ENCODE results near the gene TMEM169. TPM values are rescaled to one million over a fixed set of nuclear protein-coding genes. Genes with fewer than 3 reads are reported as not detected.

TMEM169 gene
- total RNA-seq, 1 experiment from 2014 or later: 0.74 TPM

DNA sequence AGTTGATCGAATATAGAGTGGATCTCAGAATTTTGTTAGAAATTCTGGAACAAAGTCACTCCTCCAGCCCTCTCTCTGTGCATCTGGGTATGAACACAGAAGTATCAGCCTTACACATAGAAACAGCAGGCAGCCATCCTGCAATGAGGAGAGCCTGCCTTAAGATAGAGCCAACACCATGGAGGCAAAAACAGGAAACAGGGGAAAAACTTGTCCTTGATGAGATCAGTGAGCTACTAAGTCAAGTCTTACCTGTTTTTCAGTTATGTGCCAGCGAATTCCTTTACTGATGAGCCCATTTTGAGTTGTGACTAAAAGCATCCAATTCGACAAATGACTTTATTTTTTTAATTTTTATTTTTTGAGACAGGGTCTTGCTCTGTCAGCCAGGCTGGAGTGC, 41.8 kb upstream of the TMEM169 start:
- no TSS peak for BruUV-seq (replicated peaks)
- Histone ChIP-seq H3K4me3 (ENCODE audit: low read depth in 2 of 2, low read length in 2 of 2) (no peak overlapping the region), H3K9me3 (ENCODE audit: control insufficient read depth, insufficient read depth, low read depth, low read length) (no peaks in the 10 kb centered on the region), H3K27me3 (ENCODE audit: control insufficient read depth, insufficient read depth, low read length) (no peaks in the 10 kb centered on the region), H3K4me1 (ENCODE audit: control insufficient read depth, insufficient read depth, low read length) (no peaks in the 10 kb centered on the region), H3K36me3 (ENCODE audit: control insufficient read depth, insufficient read depth, low read length) (no peaks in the 10 kb centered on the region), H3K27ac (ENCODE audit: low read length) (no peak overlapping the region)
- ATAC-seq (no peak), DNase-seq (ENCODE audit: low read depth, low spot score) (no peak)
- in situ Hi-C loops (cut with HindIII; ENCODE audit: low pct_unique_long_range_greater_than_20kb, low sequenced_read_pairs) (no loop called here), intact Hi-C loops (cut with micrococcal nuclease; ENCODE audit: unreplicated experiment) (no loop called here)
- POLR2A ChIA-PET: no interaction called here
- CTCF ChIA-PET: no interaction called here
- no peak for TF ChIP-seq POLR2AphosphoS5 (IDR thresholded peaks at IDR 0.05; ENCODE audit: low read depth, low read length)

DNA sequence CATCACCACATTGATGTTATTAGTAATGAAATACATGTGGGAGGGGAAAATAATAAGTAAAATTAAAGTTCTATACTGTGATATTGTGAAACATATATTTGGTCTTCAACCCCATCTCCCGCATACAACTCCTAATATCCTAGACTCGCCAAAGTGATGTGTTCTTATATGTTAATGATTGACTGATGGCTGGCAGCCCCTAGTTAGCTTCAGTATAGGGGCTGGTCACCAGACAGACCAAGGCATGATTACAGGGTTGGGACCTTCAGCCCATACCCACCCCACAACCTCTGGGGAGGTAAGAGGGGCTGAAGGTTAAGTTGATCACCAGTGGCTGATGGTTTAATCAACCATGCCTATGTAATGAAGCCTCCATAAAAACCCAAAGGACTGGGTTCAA, 40.3 kb upstream of the TMEM169 start:
- in situ Hi-C loops (cut with HindIII; ENCODE audit: low pct_unique_long_range_greater_than_20kb, low sequenced_read_pairs): no loop called here
- intact Hi-C loops (cut with micrococcal nuclease; ENCODE audit: unreplicated experiment): no loop called here

DNA sequence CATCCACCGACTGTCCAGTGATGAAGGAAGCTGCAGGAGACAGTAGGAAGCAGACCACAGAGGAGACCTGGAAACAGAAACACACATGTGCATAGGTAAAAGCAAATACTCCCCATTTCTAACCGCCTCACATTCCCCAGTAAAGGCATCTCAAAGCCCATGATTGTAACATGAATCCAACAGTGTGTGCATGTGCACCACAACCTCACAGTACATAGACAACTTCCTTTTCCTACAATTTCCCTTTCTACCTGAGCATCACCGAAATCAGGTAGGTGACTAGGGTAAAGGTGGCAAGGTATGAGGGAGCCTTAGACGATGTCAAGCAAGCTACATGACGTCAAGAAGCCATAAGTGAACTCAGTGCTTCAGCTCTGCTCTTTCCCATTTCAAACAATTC, 37.8 kb upstream of the TMEM169 start:
- H3K4me1 ChIP-seq (ENCODE audit: control insufficient read depth, insufficient read depth, low read length): no peaks in the 10 kb centered on the region
- H3K9me3 ChIP-seq (ENCODE audit: control insufficient read depth, insufficient read depth, low read depth, low read length): no peaks in the 10 kb centered on the region
- H3K36me3 ChIP-seq (ENCODE audit: control insufficient read depth, insufficient read depth, low read length): no peaks in the 10 kb centered on the region
- no peaks in the 10 kb centered on the region for H3K27me3 ChIP-seq (ENCODE audit: control insufficient read depth, insufficient read depth, low read length)
- ChIA-PET CTCF (no interaction called here), POLR2A (no interaction called here)
- intact Hi-C loops (cut with micrococcal nuclease; ENCODE audit: unreplicated experiment) (no loop called here), in situ Hi-C loops (cut with HindIII; ENCODE audit: low pct_unique_long_range_greater_than_20kb, low sequenced_read_pairs) (no loop called here)
- no peak overlapping the region for H3K4me3 ChIP-seq (ENCODE audit: low read depth in 2 of 2, low read length in 2 of 2)
- ATAC-seq (no peak), DNase-seq (ENCODE audit: low read depth, low spot score) (no peak)
- TF ChIP-seq SIN3A (IDR thresholded peaks at IDR 0.05; ENCODE audit: borderline replicate concordance, insufficient read depth, low read depth, low read length) (no peak), TCF7L2 (IDR thresholded peaks at IDR 0.05; ENCODE audit: low read depth, low read length) (no peak), POLR2AphosphoS5 (IDR thresholded peaks at IDR 0.05; ENCODE audit: low read depth, low read length) (no peak)
- TF ChIP-seq, protein P1, sequence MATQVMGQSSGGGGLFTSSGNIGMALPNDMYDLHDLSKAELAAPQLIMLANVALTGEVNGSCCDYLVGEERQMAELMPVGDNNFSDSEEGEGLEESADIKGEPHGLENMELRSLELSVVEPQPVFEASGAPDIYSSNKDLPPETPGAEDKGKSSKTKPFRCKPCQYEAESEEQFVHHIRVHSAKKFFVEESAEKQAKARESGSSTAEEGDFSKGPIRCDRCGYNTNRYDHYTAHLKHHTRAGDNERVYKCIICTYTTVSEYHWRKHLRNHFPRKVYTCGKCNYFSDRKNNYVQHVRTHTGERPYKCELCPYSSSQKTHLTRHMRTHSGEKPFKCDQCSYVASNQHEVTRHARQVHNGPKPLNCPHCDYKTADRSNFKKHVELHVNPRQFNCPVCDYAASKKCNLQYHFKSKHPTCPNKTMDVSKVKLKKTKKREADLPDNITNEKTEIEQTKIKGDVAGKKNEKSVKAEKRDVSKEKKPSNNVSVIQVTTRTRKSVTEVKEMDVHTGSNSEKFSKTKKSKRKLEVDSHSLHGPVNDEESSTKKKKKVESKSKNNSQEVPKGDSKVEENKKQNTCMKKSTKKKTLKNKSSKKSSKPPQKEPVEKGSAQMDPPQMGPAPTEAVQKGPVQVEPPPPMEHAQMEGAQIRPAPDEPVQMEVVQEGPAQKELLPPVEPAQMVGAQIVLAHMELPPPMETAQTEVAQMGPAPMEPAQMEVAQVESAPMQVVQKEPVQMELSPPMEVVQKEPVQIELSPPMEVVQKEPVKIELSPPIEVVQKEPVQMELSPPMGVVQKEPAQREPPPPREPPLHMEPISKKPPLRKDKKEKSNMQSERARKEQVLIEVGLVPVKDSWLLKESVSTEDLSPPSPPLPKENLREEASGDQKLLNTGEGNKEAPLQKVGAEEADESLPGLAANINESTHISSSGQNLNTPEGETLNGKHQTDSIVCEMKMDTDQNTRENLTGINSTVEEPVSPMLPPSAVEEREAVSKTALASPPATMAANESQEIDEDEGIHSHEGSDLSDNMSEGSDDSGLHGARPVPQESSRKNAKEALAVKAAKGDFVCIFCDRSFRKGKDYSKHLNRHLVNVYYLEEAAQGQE (IDR thresholded peaks at IDR 0.05; ENCODE audit: insufficient read depth in 1 of 2, low read depth in 2 of 2, low read length in 1 of 2): no peak
- TF ChIP-seq, protein P2, sequence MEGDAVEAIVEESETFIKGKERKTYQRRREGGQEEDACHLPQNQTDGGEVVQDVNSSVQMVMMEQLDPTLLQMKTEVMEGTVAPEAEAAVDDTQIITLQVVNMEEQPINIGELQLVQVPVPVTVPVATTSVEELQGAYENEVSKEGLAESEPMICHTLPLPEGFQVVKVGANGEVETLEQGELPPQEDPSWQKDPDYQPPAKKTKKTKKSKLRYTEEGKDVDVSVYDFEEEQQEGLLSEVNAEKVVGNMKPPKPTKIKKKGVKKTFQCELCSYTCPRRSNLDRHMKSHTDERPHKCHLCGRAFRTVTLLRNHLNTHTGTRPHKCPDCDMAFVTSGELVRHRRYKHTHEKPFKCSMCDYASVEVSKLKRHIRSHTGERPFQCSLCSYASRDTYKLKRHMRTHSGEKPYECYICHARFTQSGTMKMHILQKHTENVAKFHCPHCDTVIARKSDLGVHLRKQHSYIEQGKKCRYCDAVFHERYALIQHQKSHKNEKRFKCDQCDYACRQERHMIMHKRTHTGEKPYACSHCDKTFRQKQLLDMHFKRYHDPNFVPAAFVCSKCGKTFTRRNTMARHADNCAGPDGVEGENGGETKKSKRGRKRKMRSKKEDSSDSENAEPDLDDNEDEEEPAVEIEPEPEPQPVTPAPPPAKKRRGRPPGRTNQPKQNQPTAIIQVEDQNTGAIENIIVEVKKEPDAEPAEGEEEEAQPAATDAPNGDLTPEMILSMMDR (IDR thresholded peaks at IDR 0.05): no peak
- no TSS peak for BruUV-seq (replicated peaks)
- no peak overlapping the region for H3K27ac ChIP-seq (ENCODE audit: low read length)

More for the DNA sequence above, 40.3 kb upstream of the TMEM169 start:
- BruUV-seq (replicated peaks): no TSS peak
- no peaks in the 10 kb centered on the region for H3K9me3 ChIP-seq (ENCODE audit: control insufficient read depth, insufficient read depth, low read depth, low read length)
- ATAC-seq (no peak), DNase-seq (ENCODE audit: low read depth, low spot score) (no peak)
- H3K27ac ChIP-seq (ENCODE audit: low read length): no peak overlapping the region
- H3K4me1 ChIP-seq (ENCODE audit: control insufficient read depth, insufficient read depth, low read length): no peaks in the 10 kb centered on the region
- ChIA-PET POLR2A (no interaction called here), CTCF (no interaction called here)
- no peak overlapping the region for H3K4me3 ChIP-seq (ENCODE audit: low read depth in 2 of 2, low read length in 2 of 2)
- TF ChIP-seq, protein P2 (IDR thresholded peaks at IDR 0.05): no peak
- TF ChIP-seq, protein P1 (IDR thresholded peaks at IDR 0.05; ENCODE audit: insufficient read depth in 1 of 2, low read depth in 2 of 2, low read length in 1 of 2): no peak
- no peak for TF ChIP-seq SIN3A (IDR thresholded peaks at IDR 0.05; ENCODE audit: borderline replicate concordance, insufficient read depth, low read depth, low read length)
- no peak for TF ChIP-seq TCF7L2 (IDR thresholded peaks at IDR 0.05; ENCODE audit: low read depth, low read length)
- no peak for TF ChIP-seq POLR2AphosphoS5 (IDR thresholded peaks at IDR 0.05; ENCODE audit: low read depth, low read length)
- H3K36me3 ChIP-seq (ENCODE audit: control insufficient read depth, insufficient read depth, low read length): no peaks in the 10 kb centered on the region
- no peaks in the 10 kb centered on the region for H3K27me3 ChIP-seq (ENCODE audit: control insufficient read depth, insufficient read depth, low read length)

Data from Panc1 (cell line).